Panc1 (cell line): ENCODE results near the gene TWF2. TPM values are rescaled to one million over a fixed set of nuclear protein-coding genes. Genes with fewer than 3 reads are reported as not detected.

ENCODE experiments used
- ATAC-seq: fragments of 200-7000 bp; cut with Tn5 transposase; 2 replicates; pipeline ENCODE4 v1.9.1; 2020; ENCODE audit warnings: mild to moderate bottlenecking, moderate library complexity
- BruUV-seq: library from RNA; stranded (reverse); fragments of 400-500 nt; replicated peaks from 2 replicates; lab custom pipeline; 2021; lab: Mats Ljungman, UMichigan
- CTCF ChIA-PET: fragments of 300-600 bp; sonication (Branson Sonifier 250); formaldehyde crosslinking; loops from one replicate; lab custom pipeline; 2022; ENCODE audit warnings: antibody characterized with exemption; lab: Charles Lee
- POLR2A ChIA-PET: fragments of 300-600 bp; sonication (Branson Sonifier 250); formaldehyde crosslinking; loops from one replicate; lab custom pipeline; 2022; ENCODE audit warnings: antibody characterized with exemption; lab: Charles Lee
- DNase-seq: peaks from one replicate; pipeline ENCODE4 v3.0.0-alpha.2; 2010; ENCODE audit warnings: low read depth, low spot score
- H3K27ac ChIP-seq: 2 replicates; pipeline ENCODE4 v1.5.1; 2011; ENCODE audit warnings: mild to moderate bottlenecking, low read length, inconsistent platforms
- H3K27me3 ChIP-seq: fragments of 200-500 bp; sonication (Bioruptor generic); 2 replicates; pipeline ENCODE4 v1.6.0; 2014; ENCODE audit warnings: low read length, inconsistent platforms; ENCODE audit not compliant: control insufficient read depth, insufficient read depth
- H3K36me3 ChIP-seq: fragments of 200-500 bp; sonication (Bioruptor generic); 2 replicates; pipeline ENCODE4 v1.5.1; 2014; ENCODE audit warnings: inconsistent platforms, mild to moderate bottlenecking, low read length, moderate library complexity; ENCODE audit not compliant: control insufficient read depth, insufficient read depth
- H3K4me1 ChIP-seq: 2 replicates; pipeline ENCODE4 v1.5.1; 2011; ENCODE audit warnings: inconsistent platforms, mild to moderate bottlenecking, low read length, moderate library complexity; ENCODE audit not compliant: control insufficient read depth, insufficient read depth
- H3K4me3 ChIP-seq, 2 experiments: 2 replicates each; pipeline ENCODE4 v1.5.1; 2011 to 2012; ENCODE audit warnings: low read depth in 2 of 2, low read length in 2 of 2, mild to moderate bottlenecking in 2 of 2, inconsistent platforms in 1 of 2, moderate library complexity in 1 of 2
- H3K9me3 ChIP-seq: fragments of 200-500 bp; sonication (Bioruptor generic); 2 replicates; pipeline ENCODE4 v1.5.1; 2014; ENCODE audit warnings: low read depth, mild to moderate bottlenecking, inconsistent platforms, low read length, moderate library complexity; ENCODE audit not compliant: control insufficient read depth, insufficient read depth
- POLR2AphosphoS5 ChIP-seq: IDR thresholded peaks from 2 replicates; pipeline ENCODE4 v1.6.1; 2012; ENCODE audit warnings: mild to moderate bottlenecking, low read depth, low read length, moderate library complexity
- SIN3A ChIP-seq: IDR thresholded peaks from 2 replicates; pipeline ENCODE4 v1.6.1; 2012; ENCODE audit warnings: low read depth, mild to moderate bottlenecking, low read length, moderate library complexity, borderline replicate concordance; ENCODE audit not compliant: insufficient read depth
- TCF7L2 ChIP-seq: IDR thresholded peaks from 2 replicates; pipeline ENCODE4 v1.6.1; 2011; ENCODE audit warnings: mild to moderate bottlenecking, low read depth, low read length, inconsistent platforms
- in situ Hi-C: cut with HindIII; loops from 2 replicates; pipeline ENCODE4 v1.10.0; 2016; ENCODE audit warnings: low sequenced_read_pairs, low pct_unique_long_range_greater_than_20kb
- intact Hi-C: fragments of 100-400 bp; cut with micrococcal nuclease; formaldehyde crosslinking; loops from one replicate; pipeline ENCODE4 v1.10.0; 2022; ENCODE audit not compliant: unreplicated experiment
- total RNA-seq: library from RNA; stranded (reverse); gene quantifications from one replicate; pipeline ENCODE4 v1.2.1, GENCODE V29; 2021; ENCODE audit not compliant: unreplicated experiment
- TF ChIP-seq, protein P1 (sequence below): fragments of 450-650 bp; IDR thresholded peaks from 2 replicates; pipeline ENCODE4 v1.5.1; 2017; ENCODE audit warnings: mild to moderate bottlenecking
- TF ChIP-seq, protein P2 (sequence below), 2 experiments: IDR thresholded peaks; 2 replicates each; pipeline ENCODE4 v1.6.1; 2011 to 2012; ENCODE audit warnings: low read depth in 2 of 2, control low read depth in 1 of 2, low read length in 1 of 2, mild to moderate bottlenecking in 1 of 2, moderate library complexity in 1 of 2; ENCODE audit not compliant: insufficient read depth in 1 of 2

TWF2 gene
- total RNA-seq, 1 experiment from 2014 or later: 51.9 TPM

DNA sequence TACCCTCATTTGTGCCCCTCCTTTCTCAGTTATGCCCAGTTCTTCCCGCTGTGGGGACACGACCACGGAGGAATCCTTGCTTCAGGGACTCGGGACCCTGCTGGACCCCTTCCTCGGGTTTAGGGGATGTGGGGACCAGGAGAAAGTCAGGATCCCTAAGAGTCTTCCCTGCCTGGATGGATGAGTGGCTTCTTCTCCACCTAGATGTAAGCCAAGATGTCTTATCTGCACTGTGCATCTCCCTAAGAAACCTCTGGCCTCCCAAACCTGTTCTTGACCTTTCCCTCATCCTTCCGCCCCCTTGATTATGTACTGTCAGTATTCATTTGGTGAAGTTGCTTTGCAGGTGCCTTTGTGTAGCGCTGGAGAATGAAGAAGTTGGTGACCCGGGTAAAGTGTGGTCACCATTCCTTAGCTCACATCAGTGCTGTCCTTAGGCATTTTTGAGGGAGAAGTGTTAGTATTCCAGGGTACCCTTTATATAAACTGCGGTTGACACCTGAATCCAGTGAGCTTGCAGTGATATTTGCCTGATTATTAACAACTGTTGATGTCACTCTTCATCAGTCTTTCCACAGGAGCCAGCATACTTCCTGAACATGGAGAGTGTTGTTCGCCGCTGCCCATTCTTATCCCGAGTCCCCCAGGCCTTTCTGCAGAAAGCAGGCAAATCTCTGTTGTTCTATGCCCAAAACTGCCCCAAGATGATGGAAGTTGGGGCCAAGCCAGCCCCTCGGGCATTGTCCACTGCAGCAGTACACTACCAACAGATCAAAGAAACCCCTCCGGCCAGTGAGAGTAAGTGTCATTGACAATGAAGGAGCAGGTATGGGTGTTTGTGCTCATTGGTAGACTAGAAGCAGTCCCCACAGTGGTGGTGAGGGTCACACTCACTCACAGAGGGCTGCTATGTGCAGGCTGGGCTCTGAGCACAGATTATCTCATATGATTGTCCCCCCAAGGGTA is 40.0 kb downstream of the TWF2 start:
- H3K27ac ChIP-seq: peak overlapping the region; percentile 86
- DNase-seq (no peak), ATAC-seq (no peak)
- peaks cover 14% of the 10 kb centered on the region for H3K4me1 ChIP-seq
- ChIA-PET CTCF (no interaction called here), POLR2A (interaction anchor here (0.5 kb wide), 1 partner anchor 78 kb away, joined by 4 read pairs; no protein-coding TSS in a partner anchor)
- in situ Hi-C loops: no loop called here
- TSS peak; percentile 79 for BruUV-seq
- no peaks in the 10 kb centered on the region for H3K27me3 ChIP-seq
- intact Hi-C loops: no loop called here
- H3K4me3 ChIP-seq: peak overlapping the region; percentile 66 to 92
- peaks cover 7% of the 10 kb centered on the region for H3K36me3 ChIP-seq
- TF ChIP-seq POLR2AphosphoS5 (no peak), TCF7L2 (no peak), SIN3A (no peak)
- TF ChIP-seq, protein P1, sequence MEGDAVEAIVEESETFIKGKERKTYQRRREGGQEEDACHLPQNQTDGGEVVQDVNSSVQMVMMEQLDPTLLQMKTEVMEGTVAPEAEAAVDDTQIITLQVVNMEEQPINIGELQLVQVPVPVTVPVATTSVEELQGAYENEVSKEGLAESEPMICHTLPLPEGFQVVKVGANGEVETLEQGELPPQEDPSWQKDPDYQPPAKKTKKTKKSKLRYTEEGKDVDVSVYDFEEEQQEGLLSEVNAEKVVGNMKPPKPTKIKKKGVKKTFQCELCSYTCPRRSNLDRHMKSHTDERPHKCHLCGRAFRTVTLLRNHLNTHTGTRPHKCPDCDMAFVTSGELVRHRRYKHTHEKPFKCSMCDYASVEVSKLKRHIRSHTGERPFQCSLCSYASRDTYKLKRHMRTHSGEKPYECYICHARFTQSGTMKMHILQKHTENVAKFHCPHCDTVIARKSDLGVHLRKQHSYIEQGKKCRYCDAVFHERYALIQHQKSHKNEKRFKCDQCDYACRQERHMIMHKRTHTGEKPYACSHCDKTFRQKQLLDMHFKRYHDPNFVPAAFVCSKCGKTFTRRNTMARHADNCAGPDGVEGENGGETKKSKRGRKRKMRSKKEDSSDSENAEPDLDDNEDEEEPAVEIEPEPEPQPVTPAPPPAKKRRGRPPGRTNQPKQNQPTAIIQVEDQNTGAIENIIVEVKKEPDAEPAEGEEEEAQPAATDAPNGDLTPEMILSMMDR: no peak
- TF ChIP-seq, protein P2, sequence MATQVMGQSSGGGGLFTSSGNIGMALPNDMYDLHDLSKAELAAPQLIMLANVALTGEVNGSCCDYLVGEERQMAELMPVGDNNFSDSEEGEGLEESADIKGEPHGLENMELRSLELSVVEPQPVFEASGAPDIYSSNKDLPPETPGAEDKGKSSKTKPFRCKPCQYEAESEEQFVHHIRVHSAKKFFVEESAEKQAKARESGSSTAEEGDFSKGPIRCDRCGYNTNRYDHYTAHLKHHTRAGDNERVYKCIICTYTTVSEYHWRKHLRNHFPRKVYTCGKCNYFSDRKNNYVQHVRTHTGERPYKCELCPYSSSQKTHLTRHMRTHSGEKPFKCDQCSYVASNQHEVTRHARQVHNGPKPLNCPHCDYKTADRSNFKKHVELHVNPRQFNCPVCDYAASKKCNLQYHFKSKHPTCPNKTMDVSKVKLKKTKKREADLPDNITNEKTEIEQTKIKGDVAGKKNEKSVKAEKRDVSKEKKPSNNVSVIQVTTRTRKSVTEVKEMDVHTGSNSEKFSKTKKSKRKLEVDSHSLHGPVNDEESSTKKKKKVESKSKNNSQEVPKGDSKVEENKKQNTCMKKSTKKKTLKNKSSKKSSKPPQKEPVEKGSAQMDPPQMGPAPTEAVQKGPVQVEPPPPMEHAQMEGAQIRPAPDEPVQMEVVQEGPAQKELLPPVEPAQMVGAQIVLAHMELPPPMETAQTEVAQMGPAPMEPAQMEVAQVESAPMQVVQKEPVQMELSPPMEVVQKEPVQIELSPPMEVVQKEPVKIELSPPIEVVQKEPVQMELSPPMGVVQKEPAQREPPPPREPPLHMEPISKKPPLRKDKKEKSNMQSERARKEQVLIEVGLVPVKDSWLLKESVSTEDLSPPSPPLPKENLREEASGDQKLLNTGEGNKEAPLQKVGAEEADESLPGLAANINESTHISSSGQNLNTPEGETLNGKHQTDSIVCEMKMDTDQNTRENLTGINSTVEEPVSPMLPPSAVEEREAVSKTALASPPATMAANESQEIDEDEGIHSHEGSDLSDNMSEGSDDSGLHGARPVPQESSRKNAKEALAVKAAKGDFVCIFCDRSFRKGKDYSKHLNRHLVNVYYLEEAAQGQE (IDR thresholded peaks at IDR 0.05; ENCODE audit: insufficient read depth in 1 of 2, low read depth in 2 of 2, low read length in 1 of 2): no peak
- H3K9me3 ChIP-seq: no peaks in the 10 kb centered on the region

DNA sequence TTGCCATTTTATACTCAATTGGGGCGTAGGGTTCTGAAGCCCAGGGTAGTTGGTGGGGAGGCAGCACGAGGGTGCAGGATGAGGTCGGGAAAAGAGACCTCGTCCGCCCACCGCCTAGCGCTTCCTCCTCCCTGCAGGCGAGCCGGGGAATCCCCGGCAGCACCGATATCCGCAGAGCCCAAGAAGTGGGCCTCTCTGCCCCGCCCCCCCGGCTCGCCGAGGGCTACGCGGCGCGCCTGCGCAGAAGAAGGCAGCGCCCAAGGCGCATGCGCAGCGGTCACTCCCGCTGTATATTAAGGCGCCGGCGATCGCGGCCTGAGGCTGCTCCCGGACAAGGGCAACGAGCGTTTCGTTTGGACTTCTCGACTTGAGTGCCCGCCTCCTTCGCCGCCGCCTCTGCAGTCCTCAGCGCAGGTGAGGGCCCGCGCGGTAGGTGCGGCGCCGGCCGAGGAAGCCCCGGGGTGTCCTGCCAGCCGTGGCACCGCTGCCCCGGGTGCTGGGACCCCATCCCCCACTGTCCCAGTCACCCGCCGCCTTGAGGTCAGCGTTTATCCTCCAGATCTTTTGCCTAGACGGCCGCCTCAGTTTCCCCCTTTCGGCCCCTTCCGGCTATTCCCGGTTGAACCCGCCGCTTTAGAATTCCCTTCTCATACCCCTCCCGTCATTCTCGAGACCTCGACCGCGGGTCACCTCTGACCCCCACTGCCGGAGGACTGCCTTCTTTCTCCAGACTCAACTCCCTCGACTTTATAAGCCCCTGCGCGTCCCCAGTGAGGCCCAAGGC is 40.9 kb downstream of the TWF2 start, which contains the start of gene ALAS1:
Gene ALAS1, plus strand, starts transcription at position 319 of the 784 bp plus-strand sequence. CDS start 1,082 bp downstream, outside the sequence.
- Histone ChIP-seq H3K36me3 (peaks cover 7% of the 10 kb centered on the region), H3K27me3 (no peaks in the 10 kb centered on the region), H3K27ac (peak within 1 kb of the TSS; percentile 86), H3K4me3 (peak within 1 kb of the TSS; percentile 66 to 92), H3K4me1 (peaks cover 14% of the 10 kb centered on the region), H3K9me3 (no peaks in the 10 kb centered on the region)
- intact Hi-C loops (no loop called here), in situ Hi-C loops (no loop called here)
- TF ChIP-seq SIN3A (0 out of 2 replicates have a peak, but pooled peaks have one; percentile 73), POLR2AphosphoS5 (peak; percentile 87), TCF7L2 (no peak)
- TF ChIP-seq, protein P2 (IDR thresholded peaks at IDR 0.05; ENCODE audit: insufficient read depth in 1 of 2, low read depth in 2 of 2, low read length in 1 of 2): no peak
- TF ChIP-seq, protein P1: no peak
- ATAC-seq: peak; percentile 93
- ChIA-PET POLR2A (no interaction called here), CTCF (no interaction called here)
- no TSS peak for BruUV-seq
- DNase-seq: peak; percentile 33
